Muscle layer of colon (tissue), 2 donors: ENCODE results near the gene SH3D19.

ENCODE experiments used
- H3K27ac ChIP-seq: one replicate; pipeline ENCODE4 v1.7.0; 2013; ENCODE audit warnings: low read depth, mild to moderate bottlenecking, low read length, moderate library complexity
- H3K27me3 ChIP-seq, 2 donors: one replicate each; pipeline ENCODE4 v1.7.0; 2013; ENCODE audit warnings: low read length in 2 of 2, mild to moderate bottlenecking in 2 of 2; ENCODE audit not compliant: insufficient read depth in 2 of 2, control insufficient read depth in 1 of 2
- H3K36me3 ChIP-seq: one replicate; pipeline ENCODE4 v1.7.0; 2013; ENCODE audit warnings: mild to moderate bottlenecking, low read length; ENCODE audit not compliant: insufficient read depth
- H3K4me1 ChIP-seq: one replicate; pipeline ENCODE4 v1.7.0; 2013; ENCODE audit warnings: mild to moderate bottlenecking, low read length; ENCODE audit not compliant: insufficient read depth
- H3K4me3 ChIP-seq, 2 donors: one replicate each; pipeline ENCODE4 v1.7.0; 2013; ENCODE audit warnings: low read length in 2 of 2, low read depth in 1 of 2, mild to moderate bottlenecking in 1 of 2, moderate library complexity in 1 of 2
- H3K9ac ChIP-seq: one replicate; pipeline ENCODE4 v1.7.0; 2013; ENCODE audit warnings: low read length
- H3K9me3 ChIP-seq: one replicate; pipeline ENCODE4 v1.7.0; 2013; ENCODE audit warnings: mild to moderate bottlenecking, low read length
- donor health status: abdominal sarcoma.
- donor health status: Adenocarcinoma of cecum.

SH3D19 gene

GRCh38 chr4:151158979-151159378 is 166.4 kb downstream of the SH3D19 start:
- Histone ChIP-seq H3K27me3 (no peaks in the 10 kb centered on the region), H3K36me3 (peaks cover 29% of the 10 kb centered on the region), H3K9ac (no peak overlapping the region)

GRCh38 chr4:151157543-151157942 is 167.9 kb downstream of the SH3D19 start:
- no peak overlapping the region for H3K27ac ChIP-seq
- no peak overlapping the region for H3K9ac ChIP-seq
- no peaks in the 10 kb centered on the region for H3K4me1 ChIP-seq
- no peaks in the 10 kb centered on the region for H3K27me3 ChIP-seq
- H3K9me3 ChIP-seq = no peaks in the 10 kb centered on the region
- H3K4me3 ChIP-seq = no peak overlapping the region
- H3K36me3 ChIP-seq = peaks cover 29% of the 10 kb centered on the region

More at GRCh38 chr4:151158979-151159378, 166.4 kb downstream of the SH3D19 start:
- no peaks in the 10 kb centered on the region for H3K9me3 ChIP-seq
- H3K4me1 ChIP-seq = no peaks in the 10 kb centered on the region
- H3K27ac ChIP-seq = no peak overlapping the region
- H3K4me3 ChIP-seq = no peak overlapping the region

- Histone ChIP-seq H3K27me3 (no peaks in the 10 kb centered on the region), H3K27ac (no peak overlapping the region), H3K36me3 (peaks cover 27% of the 10 kb centered on the region), H3K4me3 (no peak overlapping the region), H3K4me1 (no peaks in the 10 kb centered on the region), H3K9me3 (no peaks in the 10 kb centered on the region), H3K9ac (no peak overlapping the region)
Measured at GRCh38 chr4:151153585-151153984, 171.8 kb downstream of the SH3D19 start.

- H3K27ac ChIP-seq = no peak overlapping the region
- H3K4me3 ChIP-seq = no peak overlapping the region
- peaks cover 32% of the 10 kb centered on the region for H3K36me3 ChIP-seq
Measured at GRCh38 chr4:151152028-151152427, 173.4 kb downstream of the SH3D19 start.

GRCh38 chr4:151150821-151151580 is 174.4 kb downstream of the SH3D19 start:
- peaks cover 27% of the 10 kb centered on the region for H3K36me3 ChIP-seq
- H3K9ac ChIP-seq = no peak overlapping the region
- no peaks in the 10 kb centered on the region for H3K4me1 ChIP-seq
- H3K9me3 ChIP-seq = no peaks in the 10 kb centered on the region
- no peak overlapping the region for H3K4me3 ChIP-seq
- no peak overlapping the region for H3K27ac ChIP-seq
- H3K27me3 ChIP-seq = no peaks in the 10 kb centered on the region

More at GRCh38 chr4:151152028-151152427, 173.4 kb downstream of the SH3D19 start:
- no peaks in the 10 kb centered on the region for H3K27me3 ChIP-seq
- H3K4me1 ChIP-seq = no peaks in the 10 kb centered on the region
- no peak overlapping the region for H3K9ac ChIP-seq
- H3K9me3 ChIP-seq = no peaks in the 10 kb centered on the region

- peaks cover 32% of the 10 kb centered on the region for H3K36me3 ChIP-seq
- H3K4me1 ChIP-seq = no peaks in the 10 kb centered on the region
- no peak overlapping the region for H3K9ac ChIP-seq
- H3K4me3 ChIP-seq = no peak overlapping the region
- no peaks in the 10 kb centered on the region for H3K9me3 ChIP-seq
- no peaks in the 10 kb centered on the region for H3K27me3 ChIP-seq
- no peak overlapping the region for H3K27ac ChIP-seq
Measured at GRCh38 chr4:151148261-151148660, 177.1 kb downstream of the SH3D19 start.

GRCh38 chr4:151147000-151147399 is 178.4 kb downstream of the SH3D19 start:
- Histone ChIP-seq H3K27me3 (no peaks in the 10 kb centered on the region), H3K4me3 (no peak overlapping the region), H3K9me3 (no peaks in the 10 kb centered on the region), H3K36me3 (peaks cover 37% of the 10 kb centered on the region), H3K27ac (no peak overlapping the region), H3K9ac (no peak overlapping the region), H3K4me1 (no peaks in the 10 kb centered on the region)

GRCh38 chr4:151144329-151145072 is 180.9 kb downstream of the SH3D19 start:
- no peak overlapping the region for H3K27ac ChIP-seq
- no peaks in the 10 kb centered on the region for H3K4me1 ChIP-seq
- H3K36me3 ChIP-seq = peaks cover 49% of the 10 kb centered on the region

GRCh38 chr4:151143811-151144210 is 181.6 kb downstream of the SH3D19 start:
- Histone ChIP-seq H3K9ac (no peak overlapping the region), H3K9me3 (no peaks in the 10 kb centered on the region), H3K4me1 (no peaks in the 10 kb centered on the region), H3K36me3 (peaks cover 45% of the 10 kb centered on the region), H3K4me3 (no peak overlapping the region), H3K27ac (no peak overlapping the region), H3K27me3 (no peaks in the 10 kb centered on the region)

More at GRCh38 chr4:151144329-151145072, 180.9 kb downstream of the SH3D19 start:
- Histone ChIP-seq H3K9ac (no peak overlapping the region), H3K4me3 (no peak overlapping the region), H3K9me3 (no peaks in the 10 kb centered on the region), H3K27me3 (no peaks in the 10 kb centered on the region)

- H3K4me3 ChIP-seq = no peak overlapping the region
- H3K27ac ChIP-seq = no peak overlapping the region
- no peaks in the 10 kb centered on the region for H3K4me1 ChIP-seq
- H3K27me3 ChIP-seq = no peaks in the 10 kb centered on the region
- H3K9me3 ChIP-seq = no peaks in the 10 kb centered on the region
- peaks cover 40% of the 10 kb centered on the region for H3K36me3 ChIP-seq
- H3K9ac ChIP-seq = no peak overlapping the region
Measured at GRCh38 chr4:151143162-151143561, 182.2 kb downstream of the SH3D19 start.

GRCh38 chr4:151142758-151143157 is 182.6 kb downstream of the SH3D19 start:
- H3K27ac ChIP-seq = no peak overlapping the region
- H3K4me1 ChIP-seq = no peaks in the 10 kb centered on the region
- no peaks in the 10 kb centered on the region for H3K9me3 ChIP-seq
- H3K9ac ChIP-seq = no peak overlapping the region
- H3K27me3 ChIP-seq = no peaks in the 10 kb centered on the region
- peaks cover 37% of the 10 kb centered on the region for H3K36me3 ChIP-seq
- H3K4me3 ChIP-seq = no peak overlapping the region
